Right lobe of liver (tissue), 4 donors: ENCODE results near the gene MS4A14.

Experiments used
- POLR2A ChIP-seq: fragments of 450-650 bp; IDR thresholded peaks from one replicate; pipeline ENCODE4 v1.6.1; 2017; ENCODE audit warnings: antibody characterized with exemption, mild to moderate bottlenecking
- TF ChIP-seq, protein P1 (sequence below), 4 donors: fragments of 200-600 bp in 3 of 4; fragments of 450-650 bp in 1 of 4; IDR thresholded peaks; one replicate each; pipeline versions ENCODE4 v1.5.1 to v1.8.0; 2016 to 2022; ENCODE audit warnings: antibody characterized with exemption in 4 of 4, mild to moderate bottlenecking in 2 of 4
- donor health status: DM: no; HTN: no; CAD: no.
- donor health status: DM: no; HTN: no; CAD: no.
- donor health status: DM: no; HTN: yes; CAD: no.

GRCh38 chr11:60363542-60364470, 32.5 kb upstream of the MS4A14 start:
- TF ChIP-seq, protein P1, sequence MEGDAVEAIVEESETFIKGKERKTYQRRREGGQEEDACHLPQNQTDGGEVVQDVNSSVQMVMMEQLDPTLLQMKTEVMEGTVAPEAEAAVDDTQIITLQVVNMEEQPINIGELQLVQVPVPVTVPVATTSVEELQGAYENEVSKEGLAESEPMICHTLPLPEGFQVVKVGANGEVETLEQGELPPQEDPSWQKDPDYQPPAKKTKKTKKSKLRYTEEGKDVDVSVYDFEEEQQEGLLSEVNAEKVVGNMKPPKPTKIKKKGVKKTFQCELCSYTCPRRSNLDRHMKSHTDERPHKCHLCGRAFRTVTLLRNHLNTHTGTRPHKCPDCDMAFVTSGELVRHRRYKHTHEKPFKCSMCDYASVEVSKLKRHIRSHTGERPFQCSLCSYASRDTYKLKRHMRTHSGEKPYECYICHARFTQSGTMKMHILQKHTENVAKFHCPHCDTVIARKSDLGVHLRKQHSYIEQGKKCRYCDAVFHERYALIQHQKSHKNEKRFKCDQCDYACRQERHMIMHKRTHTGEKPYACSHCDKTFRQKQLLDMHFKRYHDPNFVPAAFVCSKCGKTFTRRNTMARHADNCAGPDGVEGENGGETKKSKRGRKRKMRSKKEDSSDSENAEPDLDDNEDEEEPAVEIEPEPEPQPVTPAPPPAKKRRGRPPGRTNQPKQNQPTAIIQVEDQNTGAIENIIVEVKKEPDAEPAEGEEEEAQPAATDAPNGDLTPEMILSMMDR (IDR thresholded peaks at IDR 0.05), result peak; percentile 72 to 74 (median 74)
- no peak for TF ChIP-seq POLR2A
